NCI-H345 treated with DMSO at 0.1 percent for 48 hours (cell line): Measurements from ENCODE around the gene ADAD2.

ENCODE experiments used
- DNase-seq: peaks from one replicate; lab custom pipeline; 2025; ENCODE audit not compliant: unreplicated experiment; lab: John Stamatoyannopoulos, UW

Gene ADAD2

DNA sequence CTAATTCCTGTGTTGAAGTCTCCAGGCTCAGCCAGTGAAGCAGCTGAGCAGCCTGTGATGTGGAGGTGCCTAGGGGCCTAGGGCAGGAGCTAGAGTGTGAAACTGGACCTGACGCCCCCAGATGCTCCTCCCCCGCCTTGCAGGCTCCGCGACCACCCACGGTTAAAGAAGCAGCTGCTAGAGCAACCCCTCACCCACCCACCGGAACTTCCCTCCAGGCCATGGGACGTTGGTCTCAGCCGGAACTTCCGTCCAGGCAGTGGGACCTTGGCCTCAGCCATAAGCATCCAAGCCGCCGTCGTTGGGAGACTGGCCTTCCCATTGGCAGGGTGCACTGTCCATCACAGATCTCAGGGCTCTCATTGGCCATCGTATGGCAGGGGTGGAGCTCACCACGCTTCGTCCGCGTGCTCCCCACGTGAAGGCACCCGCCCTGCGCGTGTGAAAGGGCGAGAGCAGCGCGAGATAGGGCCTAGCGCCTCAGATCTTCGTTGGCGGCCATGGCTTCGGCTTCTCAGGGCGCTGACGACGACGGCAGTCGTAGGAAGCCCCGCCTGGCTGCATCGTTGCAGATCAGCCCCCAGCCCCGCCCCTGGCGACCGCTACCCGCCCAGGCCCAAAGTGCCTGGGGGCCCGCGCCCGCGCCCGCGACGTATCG lies at the start of gene ADAD2:
Gene ADAD2 (plus strand): TSS at position 427 of the 658 bp plus-strand sequence. CDS start 74 bp downstream, at position 501.
- DNase-seq: no peak

DNA sequence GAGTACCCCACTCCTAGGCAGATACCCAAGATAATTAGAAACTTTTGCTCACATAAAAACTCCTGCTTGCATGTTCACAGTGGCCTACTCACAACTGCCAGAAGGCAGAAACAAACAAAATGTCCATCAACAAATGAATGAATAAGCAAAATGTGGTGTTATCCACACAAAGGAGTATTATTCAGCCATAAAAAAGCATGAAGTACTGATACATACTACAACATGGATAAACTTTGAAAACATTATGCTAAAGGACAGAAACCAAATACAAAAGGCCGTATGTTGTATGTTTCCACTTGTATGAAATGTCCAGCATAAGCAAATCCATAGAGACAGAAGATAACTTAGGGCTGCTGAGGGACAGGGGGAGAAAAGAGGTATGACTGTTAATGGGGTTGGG lies 47.9 kb upstream of the ADAD2 start:
- no peak for DNase-seq

DNA sequence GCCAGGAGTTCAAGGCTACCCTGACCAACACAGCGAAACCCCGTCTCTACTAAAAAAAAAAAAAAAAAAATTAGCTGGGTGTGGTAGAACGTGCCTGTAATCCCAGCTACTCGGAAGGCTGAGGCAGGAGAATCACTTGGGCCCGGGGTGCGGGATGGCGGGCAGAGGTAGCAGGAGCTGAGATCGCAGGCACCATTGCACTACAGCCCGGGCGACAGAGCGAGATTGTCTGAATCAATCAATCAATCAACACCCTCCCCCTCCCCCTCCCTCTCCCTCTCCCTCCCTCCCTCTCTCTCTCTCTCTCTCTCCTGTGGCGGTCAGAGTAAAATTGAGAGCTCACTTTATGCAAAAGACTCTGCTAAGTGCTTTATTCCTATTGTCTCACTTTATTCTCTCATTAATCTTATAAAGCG lies 47.2 kb upstream of the ADAD2 start:
- DNase-seq: no peak

DNA sequence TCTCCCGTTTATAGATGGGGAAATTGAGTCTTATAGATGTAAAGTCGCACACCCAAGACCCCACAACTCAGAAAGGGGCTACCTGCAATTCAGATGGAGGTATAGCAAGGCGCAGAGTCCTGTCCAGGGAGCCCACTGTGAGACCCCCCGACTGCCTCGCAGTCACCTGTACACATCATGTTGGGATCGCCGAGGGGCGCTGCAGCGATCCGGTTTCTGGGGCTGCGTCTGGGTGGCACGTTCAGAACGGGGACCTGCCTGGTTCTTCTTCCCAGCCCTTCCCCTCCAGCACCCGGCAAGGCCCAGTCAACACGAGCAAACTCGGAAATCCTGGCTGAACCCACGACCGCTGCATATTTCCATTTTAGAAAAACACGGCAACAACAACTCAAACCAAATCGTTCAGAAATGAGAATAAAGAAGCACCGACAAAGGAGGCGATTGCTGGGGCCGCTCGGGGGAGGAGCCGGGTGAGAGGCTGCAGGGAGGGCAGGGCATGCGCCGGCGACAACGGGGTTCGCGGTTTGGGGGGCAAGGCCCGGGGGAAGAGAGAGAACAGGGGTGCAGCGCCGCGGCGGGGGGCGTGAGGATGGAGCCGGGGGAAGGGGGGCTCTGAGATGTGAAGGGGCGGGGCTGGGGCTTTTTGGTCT lies 46.6 kb upstream of the ADAD2 start:
- DNase-seq: no peak

DNA sequence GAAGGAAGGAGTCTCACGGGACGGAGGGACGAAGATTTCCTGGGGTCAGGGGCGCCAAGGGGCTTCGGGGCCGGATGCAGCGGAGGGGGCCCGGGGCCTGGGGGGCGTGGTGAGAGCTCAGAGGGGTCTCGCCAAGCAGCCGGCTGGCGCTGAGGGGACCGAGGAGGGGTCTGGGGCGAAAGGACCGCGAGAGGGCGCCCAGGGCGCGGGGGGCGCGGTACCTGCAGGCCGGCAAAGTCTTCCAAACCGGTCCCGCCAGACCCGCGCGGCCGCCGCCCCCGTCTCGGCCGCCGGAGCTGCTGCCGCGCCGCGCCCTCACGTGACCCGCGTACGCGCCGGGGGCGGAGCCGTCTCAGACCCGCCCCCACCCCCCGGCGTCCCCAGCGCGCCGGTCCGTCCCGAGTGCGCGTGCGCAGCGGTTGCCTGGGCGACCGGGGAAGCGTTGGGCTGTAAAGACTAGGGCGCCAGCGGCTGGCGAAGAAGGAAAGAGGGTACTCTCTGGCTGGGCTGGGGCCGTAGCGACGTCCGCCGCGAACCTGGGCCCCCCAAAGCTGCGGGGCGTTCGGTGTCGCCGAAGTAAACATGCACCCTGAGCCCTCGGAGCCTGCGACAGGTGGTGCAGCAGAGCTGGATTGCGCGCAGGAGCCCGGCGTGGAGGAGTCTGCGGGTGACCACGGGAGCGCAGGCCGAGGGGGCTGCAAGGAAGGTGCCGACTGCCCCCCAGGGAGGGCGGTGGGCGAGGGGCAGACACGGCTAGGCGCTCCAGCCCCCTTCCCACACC lies 45.9 kb upstream of the ADAD2 start, which contains the start of the genes DNAAF1 and HSDL1:
Gene DNAAF1 (plus strand): TSS at position 450 of the 781 bp plus-strand sequence. CDS start 133 bp downstream, at position 583.
Gene HSDL1 (minus strand): TSS at position 319 of the 781 bp plus-strand sequence. CDS start 13,856 bp downstream, outside the sequence.
- peak; percentile 55 for DNase-seq

DNA sequence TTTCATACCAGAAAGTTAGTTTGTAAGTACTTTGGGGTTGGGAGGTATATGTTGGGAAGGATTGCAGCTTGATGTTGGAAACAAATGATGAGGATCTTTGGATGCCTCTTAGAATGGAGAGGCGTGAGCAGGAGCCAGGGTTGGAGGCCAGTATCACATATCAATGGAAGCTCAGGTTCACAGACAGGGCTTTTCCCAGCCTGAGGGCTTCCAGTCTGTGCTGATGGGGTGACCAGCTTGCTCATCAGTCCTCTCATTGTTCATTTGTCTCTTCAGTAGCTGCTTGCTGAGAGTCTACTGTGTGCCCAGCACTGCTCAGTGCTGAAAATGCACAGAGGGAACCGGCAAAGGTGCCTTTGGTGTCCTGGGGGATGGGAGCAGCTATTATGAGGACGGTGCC lies 40.0 kb upstream of the ADAD2 start:
- DNase-seq: no peak

DNA sequence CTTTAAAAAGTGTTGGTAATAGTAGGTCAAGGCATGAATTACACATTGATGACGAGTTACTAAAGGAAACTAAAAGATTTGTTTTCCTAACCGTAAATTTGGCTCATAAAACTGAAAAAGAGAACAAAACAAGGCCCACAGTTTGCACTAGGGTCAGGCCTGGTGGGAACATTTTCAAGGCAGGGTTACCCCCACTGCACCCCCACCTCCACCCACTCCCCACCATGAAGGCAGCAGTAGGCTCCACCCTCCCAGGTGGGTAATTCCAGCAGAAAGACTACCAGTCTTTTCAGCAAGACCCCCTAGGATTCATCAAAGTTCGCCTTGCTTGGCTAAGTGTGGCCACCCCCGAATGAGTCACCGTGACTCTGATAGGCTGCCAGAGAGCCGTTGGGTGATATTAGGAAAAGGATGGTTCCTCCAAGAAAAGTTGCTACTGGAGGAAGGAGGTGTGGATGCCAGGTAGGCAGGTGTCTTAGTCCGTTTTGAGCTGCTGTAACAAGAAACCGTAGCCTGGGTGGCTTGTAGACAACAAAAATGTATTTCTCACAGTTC lies 37.2 kb upstream of the ADAD2 start:
- no peak for DNase-seq

DNA sequence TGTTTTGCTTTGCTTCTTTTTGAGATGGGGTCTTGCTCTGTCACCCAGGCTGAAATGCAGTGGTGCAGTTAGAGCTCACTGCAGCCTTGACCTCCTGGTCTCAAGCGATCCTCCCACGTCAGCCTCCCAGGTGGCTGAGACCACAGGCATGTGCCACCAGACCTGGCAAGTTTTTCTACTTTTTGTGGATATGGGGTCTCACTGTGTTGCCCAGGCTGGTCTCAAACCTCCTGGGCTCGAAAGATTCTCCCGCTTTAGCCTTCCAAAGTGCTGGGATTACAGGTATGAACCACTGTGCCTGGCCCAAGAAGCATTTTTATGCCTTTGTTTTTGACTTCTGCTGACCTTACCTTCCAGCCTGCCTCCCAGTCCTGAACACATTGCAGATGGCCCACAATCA lies 35.7 kb upstream of the ADAD2 start:
- DNase-seq: no peak

DNA sequence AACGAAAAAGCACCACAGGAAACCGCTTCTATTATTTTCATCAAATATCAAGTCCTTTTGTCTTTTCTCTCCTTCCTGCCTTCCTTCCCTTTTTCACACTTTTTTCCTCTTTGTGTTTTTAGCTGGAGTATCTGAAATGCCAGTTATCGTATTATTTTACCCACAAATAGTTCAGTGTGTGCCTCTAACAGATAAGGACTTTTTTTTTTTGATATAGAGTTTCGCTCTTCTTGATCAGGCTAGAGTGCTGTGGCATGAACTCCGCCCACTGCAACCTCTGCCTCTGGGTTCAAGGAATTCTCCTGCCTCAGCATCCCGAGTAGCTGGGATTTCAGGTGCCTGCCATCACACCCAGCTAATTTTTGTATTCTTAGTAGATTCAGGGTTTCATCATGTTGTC lies 35.2 kb upstream of the ADAD2 start:
- no peak for DNase-seq

DNA sequence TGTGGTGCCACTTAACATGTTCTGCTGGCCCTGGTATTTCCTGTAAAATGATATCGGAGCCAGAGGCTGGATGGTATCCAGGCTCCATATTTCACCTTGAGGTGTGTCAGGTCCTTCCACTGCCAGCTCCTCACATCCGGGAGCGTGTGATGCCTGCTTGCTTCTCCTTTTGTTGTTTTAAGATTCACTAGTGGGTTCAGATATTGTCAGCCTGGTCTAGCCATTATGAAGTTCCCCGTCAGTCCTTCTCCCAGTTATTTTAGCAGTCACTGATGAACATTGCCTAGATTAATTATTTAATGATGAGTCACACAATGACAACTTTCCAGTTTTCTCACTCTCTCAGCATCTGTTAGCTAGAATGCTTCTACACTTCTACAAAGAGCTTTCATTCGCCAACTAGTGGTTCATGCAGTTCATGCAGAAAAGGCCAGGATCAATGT lies 34.6 kb upstream of the ADAD2 start:
- no peak for DNase-seq

DNA sequence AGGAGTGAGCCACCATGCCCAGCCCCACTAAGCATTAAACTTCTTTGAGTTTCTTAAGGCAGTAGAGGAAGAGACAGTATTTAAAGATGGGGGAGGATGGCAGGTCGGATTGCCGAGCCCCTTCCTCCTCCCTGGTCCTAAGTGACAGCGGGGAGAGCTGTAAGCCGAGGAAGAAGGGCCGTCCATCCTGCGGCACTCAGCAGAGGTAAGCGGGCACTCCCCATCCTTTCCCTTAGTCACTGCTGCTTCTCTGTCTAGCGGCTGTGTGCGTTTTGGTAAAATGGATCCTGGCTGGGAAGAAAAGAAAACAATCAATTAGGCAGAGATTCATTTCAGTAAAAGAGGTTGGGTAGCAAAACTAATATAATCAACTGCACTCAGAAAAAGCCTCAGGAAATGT lies 31.9 kb upstream of the ADAD2 start:
- DNase-seq: no peak

DNA sequence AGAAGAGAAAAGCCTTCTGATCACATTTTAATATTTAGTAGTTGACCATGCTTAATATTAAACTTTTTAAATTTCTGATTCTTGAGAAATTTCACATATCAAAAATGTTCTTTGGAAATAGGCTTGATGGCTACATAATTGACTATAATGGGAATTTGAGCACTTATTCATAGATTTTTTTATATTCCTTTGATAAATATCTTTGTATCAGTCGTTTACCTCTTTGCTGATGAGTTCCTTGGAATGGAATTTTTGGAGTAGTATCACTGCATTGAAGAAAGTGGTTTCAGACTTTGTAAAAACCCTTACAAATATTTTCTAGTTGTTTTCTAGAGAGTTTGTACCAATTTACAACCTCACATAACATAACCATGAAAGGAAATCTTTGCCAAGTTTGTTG lies 31.2 kb upstream of the ADAD2 start:
- DNase-seq: no peak

DNA sequence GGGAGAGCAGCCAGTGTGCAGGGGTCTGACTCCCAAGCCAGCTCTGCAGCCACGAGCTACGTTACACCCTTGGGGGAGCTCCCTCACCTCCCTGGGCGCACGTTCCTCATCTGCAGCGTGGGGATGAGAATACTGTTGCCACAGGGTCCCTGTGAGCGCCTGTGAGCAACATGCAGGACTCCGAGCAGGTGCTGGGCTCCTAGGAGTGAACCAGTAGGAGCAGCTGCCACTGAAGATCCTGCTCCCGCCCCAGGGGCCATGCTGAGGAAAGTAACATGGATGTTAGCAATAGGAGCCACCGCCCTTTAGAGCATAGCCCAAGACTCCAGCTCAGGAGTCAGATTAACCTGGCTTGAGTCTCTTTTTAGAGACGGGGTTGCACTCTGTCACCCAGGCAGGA lies 29.9 kb upstream of the ADAD2 start:
- no peak for DNase-seq

DNA sequence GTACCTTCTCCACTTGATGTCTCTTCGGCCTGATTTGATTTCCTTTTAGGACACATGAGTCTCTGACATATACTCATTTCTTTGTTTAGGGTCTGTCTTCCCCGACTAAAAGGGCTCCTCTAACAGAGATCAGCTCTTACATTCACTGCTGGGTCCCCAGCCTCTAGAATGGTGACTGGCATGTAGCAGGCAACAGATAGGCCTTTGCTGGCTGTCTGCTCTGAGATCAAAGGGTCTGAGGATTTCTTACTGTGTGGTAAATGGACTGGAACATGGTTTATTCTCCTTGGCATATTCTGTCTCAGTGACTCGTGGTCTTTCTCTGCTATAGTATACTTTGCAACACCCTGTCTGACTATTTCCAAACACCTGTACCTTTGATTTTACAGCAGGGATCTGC lies 29.2 kb upstream of the ADAD2 start:
- no peak for DNase-seq

DNA sequence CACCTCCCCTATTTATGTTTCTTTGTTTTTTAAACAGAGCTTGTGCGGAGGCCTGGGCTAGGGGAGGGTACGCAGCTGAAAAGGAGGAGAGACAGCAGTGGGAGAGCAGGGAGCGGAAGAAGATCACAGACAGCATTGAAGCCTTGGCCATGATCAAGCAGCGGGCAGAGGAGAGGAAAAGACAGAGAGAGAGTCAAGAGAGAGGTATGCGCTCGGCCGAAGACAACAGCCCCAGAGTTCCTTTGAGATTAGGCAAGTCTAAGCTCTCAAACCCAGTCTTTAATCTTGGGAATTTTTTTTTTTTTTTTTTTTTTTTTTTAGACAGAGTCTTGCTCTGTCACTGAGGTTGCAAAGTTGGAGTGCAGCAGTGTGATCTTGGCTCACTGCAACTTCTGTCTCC lies 25.2 kb upstream of the ADAD2 start:
- no peak for DNase-seq

DNA sequence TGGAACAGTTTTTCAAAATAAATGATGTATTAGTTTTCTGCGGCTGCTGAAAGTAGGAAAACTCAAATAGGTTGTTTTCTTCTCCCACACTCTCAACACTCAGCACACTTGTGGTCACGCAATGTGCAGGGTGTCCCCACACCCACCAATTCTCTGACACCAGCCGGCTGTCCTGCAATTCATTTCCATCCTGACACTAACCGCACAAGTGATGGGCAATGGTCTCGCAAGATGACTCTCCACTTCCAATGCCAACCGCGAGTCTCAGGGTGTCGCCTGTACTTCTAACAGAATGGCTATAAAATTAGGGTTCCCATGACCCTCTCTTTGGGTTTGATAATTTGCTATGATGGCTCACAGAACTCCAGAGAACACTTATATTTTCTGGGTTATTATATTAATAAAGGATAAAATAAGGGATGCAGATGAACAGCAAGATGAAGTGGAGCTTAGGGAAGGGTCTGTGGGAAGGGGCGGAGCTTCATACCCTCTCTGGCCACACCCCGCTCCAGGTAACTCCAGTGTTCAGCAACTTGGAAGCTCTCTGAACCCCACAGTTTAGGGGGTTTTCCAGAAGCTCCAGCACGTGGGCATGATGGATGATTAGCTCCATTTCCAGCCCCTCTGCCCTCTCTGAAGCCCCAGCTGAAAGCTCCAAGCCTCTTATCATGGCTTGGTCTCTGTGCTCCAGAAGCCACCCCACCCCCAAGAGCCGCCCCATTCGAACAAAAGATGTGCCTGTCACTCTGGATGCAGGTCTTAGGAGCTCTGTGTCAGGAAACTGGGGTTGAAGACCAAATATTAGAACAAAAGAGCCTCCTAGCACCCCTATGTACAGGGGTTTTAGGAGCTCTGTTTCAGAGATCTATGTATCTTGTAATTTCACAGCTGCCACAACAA lies 23.9 kb upstream of the ADAD2 start:
- no peak for DNase-seq

DNA sequence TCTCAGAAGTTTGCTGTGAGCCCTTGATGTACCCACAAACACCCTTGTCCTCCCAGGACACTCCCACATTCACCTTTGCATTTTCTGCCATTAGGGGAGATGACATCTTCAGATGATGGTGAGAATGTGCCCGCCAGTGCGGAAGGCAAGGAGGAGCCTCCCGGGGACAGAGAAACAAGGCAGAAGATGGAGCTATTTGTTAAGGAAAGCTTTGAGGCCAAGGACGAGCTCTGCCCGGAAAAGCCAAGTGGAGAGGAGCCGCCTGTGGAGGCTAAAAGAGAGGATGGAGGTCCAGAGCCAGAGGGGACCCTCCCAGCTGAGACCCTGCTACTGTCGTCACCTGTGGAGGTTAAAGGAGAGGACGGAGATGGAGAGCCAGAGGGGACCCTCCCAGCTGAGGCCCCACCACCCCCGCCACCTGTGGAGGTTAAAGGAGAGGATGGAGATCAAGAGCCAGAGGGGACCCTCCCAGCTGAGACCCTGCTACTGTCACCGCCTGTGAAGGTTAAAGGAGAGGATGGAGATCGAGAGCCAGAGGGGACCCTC lies 21.1 kb upstream of the ADAD2 start:
- no peak for DNase-seq

DNA sequence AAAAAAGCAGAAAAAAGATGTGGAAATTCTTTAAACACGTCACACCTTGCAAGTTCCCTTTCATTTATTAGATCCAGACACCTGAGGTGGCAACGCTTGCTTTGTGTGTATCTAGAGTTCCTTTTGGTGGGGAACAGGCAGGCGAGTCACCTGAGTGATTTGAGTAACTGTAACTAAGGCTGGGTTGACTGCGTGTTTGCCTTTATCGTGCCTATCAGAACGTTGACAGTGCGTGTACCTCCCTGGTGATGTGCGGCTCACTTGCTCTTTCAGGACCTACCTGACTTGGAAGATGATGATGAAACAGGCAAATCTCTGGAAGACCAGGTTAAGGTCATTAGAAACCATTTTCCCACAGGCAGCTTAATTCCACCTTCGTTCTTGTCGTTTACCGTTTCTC lies 16.6 kb upstream of the ADAD2 start:
- DNase-seq: no peak

DNA sequence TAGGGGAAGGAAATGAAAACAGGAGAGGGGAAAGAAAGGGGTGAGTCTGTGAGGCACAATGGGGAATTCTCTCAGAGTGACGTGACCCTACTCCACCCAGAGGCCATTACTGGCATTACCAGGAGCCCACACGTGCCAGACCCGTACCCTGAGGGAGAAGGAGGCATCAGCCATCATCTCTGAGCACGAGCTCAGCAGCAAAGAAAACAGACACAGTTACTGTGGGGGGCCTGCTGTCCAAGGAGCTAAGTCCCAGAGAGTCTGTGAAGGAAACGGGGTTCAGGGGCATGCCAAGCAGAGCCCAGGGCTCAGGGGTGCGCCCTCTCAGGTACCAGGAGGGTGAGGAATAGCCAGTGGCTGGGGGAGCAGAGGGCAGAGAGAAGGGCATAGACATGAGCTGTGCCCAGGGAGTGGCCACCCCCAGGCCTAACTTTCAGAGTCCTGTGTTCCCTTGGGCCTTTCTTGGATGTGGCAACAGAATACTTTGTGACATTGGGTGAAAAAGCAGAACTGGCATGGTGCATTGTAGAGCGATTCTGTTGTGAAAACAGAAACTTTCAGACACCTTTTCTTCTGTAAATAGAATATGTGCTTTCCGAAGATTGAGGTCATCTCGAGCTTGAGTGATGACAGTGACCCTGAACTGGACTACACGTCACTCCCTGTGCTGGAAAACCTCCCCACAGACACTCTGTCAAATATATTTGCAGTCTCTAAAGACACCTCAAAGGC lies 15.4 kb upstream of the ADAD2 start:
- no peak for DNase-seq
